Natural killer cell (primary cell): ENCODE measurements around the gene AKAP6. TPM values are rescaled to one million over a fixed set of nuclear protein-coding genes. Genes with fewer than 3 reads are reported as not detected.

ENCODE experiments used
- ATAC-seq, 3 donors: fragments of 150-1000 bp in 2 of 3; fragments of 200-7000 bp in 1 of 3; cut with Tn5 transposase; 1 replicate in 1 of 3; 2 replicates in 2 of 3; pipeline ENCODE4 v1.10.0; 2021; ENCODE audit warnings: mild to moderate bottlenecking in 2 of 3, moderate library complexity in 2 of 3
- DNase-seq, 2 donors: peaks; one replicate each; pipeline versions ENCODE4 v3.0.0 to v3.0.0-alpha.2; 2013 to 2021; ENCODE audit warnings: mixed read lengths in 1 of 2
- H3K27ac ChIP-seq: one replicate; pipeline ENCODE4 v1.5.1; 2013; ENCODE audit warnings: mild to moderate bottlenecking, low read length
- H3K27me3 ChIP-seq: one replicate; pipeline ENCODE4 v1.6.1; 2013; ENCODE audit warnings: low read length; ENCODE audit not compliant: control insufficient read depth, insufficient read depth
- H3K36me3 ChIP-seq: one replicate; pipeline ENCODE4 v1.6.1; 2013; ENCODE audit warnings: low read length; ENCODE audit not compliant: control insufficient read depth, insufficient read depth
- H3K4me1 ChIP-seq: one replicate; pipeline ENCODE4 v1.6.1; 2013; ENCODE audit warnings: low read length; ENCODE audit not compliant: control insufficient read depth, insufficient read depth
- H3K4me3 ChIP-seq: one replicate; pipeline ENCODE4 v1.5.1; 2013; ENCODE audit warnings: low read length
- H3K9me3 ChIP-seq: one replicate; pipeline ENCODE4 v1.6.1; 2013; ENCODE audit warnings: low read length; ENCODE audit not compliant: control insufficient read depth, insufficient read depth
- H3K27ac Mint-ChIP-seq, 2 donors: one replicate each; pipeline ENCODE4 v1.8.0; 2022; ENCODE audit warnings: mild to moderate bottlenecking in 2 of 2, mixed read lengths in 2 of 2, moderate library complexity in 1 of 2
- H3K27me3 Mint-ChIP-seq, 2 donors: one replicate each; pipeline ENCODE4 v1.8.0; 2022; ENCODE audit warnings: low read depth in 2 of 2, mixed read lengths in 2 of 2
- H3K36me3 Mint-ChIP-seq: one replicate; pipeline ENCODE4 v1.8.0; 2022; ENCODE audit warnings: mixed read lengths
- H3K4me1 Mint-ChIP-seq, 2 donors: one replicate each; pipeline ENCODE4 v1.8.0; 2022; ENCODE audit warnings: mixed read lengths in 2 of 2
- H3K4me3 Mint-ChIP-seq: one replicate; pipeline ENCODE4 v1.8.0; 2022; ENCODE audit warnings: mild to moderate bottlenecking, moderate library complexity, mixed read lengths
- H3K9me3 Mint-ChIP-seq, 2 donors: one replicate each; pipeline ENCODE4 v1.8.0; 2022; ENCODE audit warnings: mixed read lengths in 2 of 2
- CTCF ChIP-seq: fragments of 200-600 bp; IDR thresholded peaks from one replicate; pipeline ENCODE4 v1.8.0; 2022; ENCODE audit warnings: antibody characterized with exemption
- WGBS: methylation state at CpG from one replicate; pipeline ENCODE4 v1.1.7; 2013; ENCODE audit warnings: missing lambda C conversion rate; ENCODE audit not compliant: insufficient coverage; 5-methylcytosine and 5-hydroxymethylcytosine counted together
- intact Hi-C: fragments of 100-400 bp; cut with micrococcal nuclease; formaldehyde crosslinking; loops from one replicate; pipeline ENCODE4 v1.14.2; 2022
- total RNA-seq, 4 donors: library from RNA; stranded (reverse); fragments of 120-200 nt in 1 of 4; gene quantifications; one replicate each; pipeline versions ENCODE4 v1.2.3 to v1.2.4, GENCODE V29; 2013 to 2022

Gene AKAP6
- total RNA-seq, 3 donors from 2014 or later (not counting 1 experiment from before 2014, with no cell fraction given): 0.21 to 1.3 (median 0.80) TPM

DNA sequence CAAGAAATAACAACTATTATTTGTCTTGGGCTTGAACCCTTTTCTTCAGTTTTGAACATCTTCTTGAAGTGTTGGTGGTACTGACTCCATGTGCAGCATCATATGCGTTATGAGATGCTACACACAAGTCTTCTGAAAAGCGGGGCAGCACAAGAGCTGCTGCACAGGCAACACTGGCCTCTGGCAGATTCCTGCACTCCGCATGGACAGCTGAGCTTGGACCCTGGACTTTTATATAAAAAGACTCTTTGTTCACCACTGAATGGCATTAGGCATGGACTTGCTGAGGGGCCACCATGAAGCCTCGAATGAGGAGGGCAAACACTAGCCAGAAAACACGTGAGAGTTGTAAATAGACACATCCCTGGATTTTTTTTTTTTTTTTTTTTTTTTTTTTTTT is 398.7 kb downstream of the AKAP6 start:
- H3K9me3 Mint-ChIP-seq: peaks cover 2 to 5% of the 10 kb centered on the region in 2 donors
- no peaks in the 10 kb centered on the region for H3K27me3 ChIP-seq
- 84% methylated on average over 5 of the region's 5 CpGs for WGBS
- TF ChIP-seq CTCF: no peak
- no peaks in the 10 kb centered on the region for H3K27me3 Mint-ChIP-seq
- no peaks in the 10 kb centered on the region for H3K36me3 Mint-ChIP-seq
- no peaks in the 10 kb centered on the region for H3K4me1 Mint-ChIP-seq
- H3K27ac Mint-ChIP-seq: no peak overlapping the region
- no peaks in the 10 kb centered on the region for H3K9me3 ChIP-seq
- H3K36me3 ChIP-seq: no peaks in the 10 kb centered on the region
- H3K4me3 ChIP-seq: no peak overlapping the region
- intact Hi-C loops: no loop called here
- H3K27ac ChIP-seq: no peak overlapping the region
- no peak overlapping the region for H3K4me3 Mint-ChIP-seq
- DNase-seq (no peak), ATAC-seq (no peak)
- H3K4me1 ChIP-seq: no peaks in the 10 kb centered on the region

GRCh38 chr14:32728526-32728925 is 399.4 kb downstream of the AKAP6 start:
- no peak for TF ChIP-seq CTCF
- DNase-seq: no peak
- no peaks in the 10 kb centered on the region for H3K4me1 Mint-ChIP-seq
- Histone ChIP-seq H3K27ac (no peak overlapping the region), H3K27me3 (no peaks in the 10 kb centered on the region), H3K4me3 (no peak overlapping the region), H3K9me3 (no peaks in the 10 kb centered on the region), H3K36me3 (no peaks in the 10 kb centered on the region), H3K4me1 (no peaks in the 10 kb centered on the region)
- ATAC-seq: no peak
- no peaks in the 10 kb centered on the region for H3K27me3 Mint-ChIP-seq
- H3K9me3 Mint-ChIP-seq: peaks cover 2 to 5% of the 10 kb centered on the region in 2 donors
- H3K4me3 Mint-ChIP-seq: no peak overlapping the region
- intact Hi-C loops: no loop called here
- no peak overlapping the region for H3K27ac Mint-ChIP-seq
- H3K36me3 Mint-ChIP-seq: no peaks in the 10 kb centered on the region
- no CpG with 5 or more reads among the region's 1 CpG for WGBS

DNA sequence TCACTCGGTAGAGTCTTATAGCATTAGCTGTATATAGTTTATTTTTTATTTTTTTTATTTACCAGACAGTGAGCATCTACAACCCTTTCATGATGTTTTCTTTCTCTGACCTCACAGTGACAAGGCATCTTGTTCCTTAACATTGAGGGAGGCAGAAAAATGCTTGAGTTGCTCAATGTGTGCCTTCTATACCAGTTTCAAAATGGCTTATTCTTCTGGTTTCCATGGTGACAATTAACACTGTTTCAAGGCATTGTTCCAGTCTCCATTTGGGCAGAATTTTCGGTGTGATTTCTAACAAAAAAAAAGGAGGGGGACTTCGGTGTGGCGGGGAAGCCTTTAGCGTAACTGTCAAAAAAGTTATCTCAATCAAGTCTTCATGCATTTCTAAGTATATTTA is 399.9 kb downstream of the AKAP6 start:
- H3K27ac ChIP-seq: no peak overlapping the region
- no peak for TF ChIP-seq CTCF
- no peak for DNase-seq
- Mint-ChIP-seq H3K36me3 (no peaks in the 10 kb centered on the region), H3K4me1 (no peaks in the 10 kb centered on the region), H3K27me3 (no peaks in the 10 kb centered on the region), H3K27ac (no peak overlapping the region), H3K9me3 (peaks cover 2 to 5% of the 10 kb centered on the region in 2 donors), H3K4me3 (no peak overlapping the region)
- intact Hi-C loops: no loop called here
- 91% methylated on average over 1 of the region's 5 CpGs for WGBS
- no peaks in the 10 kb centered on the region for H3K4me1 ChIP-seq
- no peaks in the 10 kb centered on the region for H3K36me3 ChIP-seq
- no peaks in the 10 kb centered on the region for H3K9me3 ChIP-seq
- no peak overlapping the region for H3K4me3 ChIP-seq
- no peak for ATAC-seq
- H3K27me3 ChIP-seq: no peaks in the 10 kb centered on the region

GRCh38 chr14:32731249-32731648 is 402.2 kb downstream of the AKAP6 start:
- no peaks in the 10 kb centered on the region for H3K4me1 ChIP-seq
- H3K27ac ChIP-seq: no peak overlapping the region
- Mint-ChIP-seq H3K9me3 (peaks cover 2 to 5% of the 10 kb centered on the region in 2 donors), H3K4me3 (no peak overlapping the region), H3K27ac (no peak overlapping the region), H3K27me3 (no peaks in the 10 kb centered on the region), H3K4me1 (no peaks in the 10 kb centered on the region), H3K36me3 (peaks cover 5% of the 10 kb centered on the region)
- WGBS: no CpG with 5 or more reads among the region's 2 CpGs
- no peaks in the 10 kb centered on the region for H3K36me3 ChIP-seq
- DNase-seq: no peak
- TF ChIP-seq CTCF: no peak
- no peak for ATAC-seq
- H3K9me3 ChIP-seq: no peaks in the 10 kb centered on the region
- intact Hi-C loops: no loop called here
- H3K4me3 ChIP-seq: no peak overlapping the region
- no peaks in the 10 kb centered on the region for H3K27me3 ChIP-seq
